Forelimb muscle (tissue), 1 donor: ENCODE data around the gene OR56A3. TPM values are rescaled to one million over a fixed set of nuclear protein-coding genes. Genes with fewer than 3 reads are reported as not detected.

ENCODE experiments used
- DNase-seq: peaks from one replicate; pipeline ENCODE4 v3.0.0-alpha.2; 2013; ENCODE audit warnings: low read depth
- polyA plus RNA-seq: library from polyadenylated mRNA; unstranded; fragments of 120-200 nt; gene quantifications from one replicate; pipeline ENCODE4 v1.2.1, GENCODE V29; 2013; ENCODE audit not compliant: insufficient read length

OR56A3 gene
- polyA plus RNA-seq, 1 donor = not detected

DNA sequence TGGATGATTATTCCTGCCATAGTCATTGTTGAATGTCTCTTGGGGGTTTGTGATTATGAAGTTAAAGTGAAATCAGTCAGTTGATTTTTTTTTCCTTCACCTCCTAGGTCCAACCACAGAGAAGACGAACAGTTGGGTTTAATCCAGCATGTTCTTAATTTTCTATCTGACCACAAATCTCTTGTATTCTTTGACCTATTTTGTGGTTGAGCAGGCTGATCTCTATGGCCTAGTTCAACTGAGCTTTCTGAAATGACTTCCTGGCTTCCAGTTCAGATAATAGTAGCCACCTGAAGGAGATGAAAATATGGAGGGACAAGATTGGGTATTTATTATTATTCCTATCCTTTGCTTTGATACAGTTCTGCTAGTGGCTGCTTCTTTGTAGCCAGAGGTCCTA, 31.5 kb downstream of the OR56A3 start:
- no peak for DNase-seq

DNA sequence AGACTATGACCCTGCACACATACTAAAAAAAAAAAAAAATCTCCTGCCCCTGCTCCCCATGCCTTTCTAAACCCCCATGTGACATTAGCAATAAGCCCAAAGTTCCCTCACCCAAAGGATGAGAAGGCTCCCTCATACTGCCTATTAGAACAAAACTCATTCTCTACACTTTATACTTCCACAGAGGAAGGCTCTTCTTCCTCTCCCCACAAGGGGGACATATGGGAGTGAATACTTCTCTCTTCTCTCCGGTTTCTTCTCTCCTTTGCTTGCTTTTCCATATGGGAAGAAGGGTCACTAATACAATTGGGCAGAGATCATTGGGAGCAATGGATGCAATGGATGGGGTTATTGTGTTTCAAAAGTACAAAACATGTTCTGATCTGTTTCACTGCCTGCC, 41.4 kb downstream of the OR56A3 start:
- no peak for DNase-seq

- DNase-seq = no peak
These were observed 44.8 kb downstream of the OR56A3 start, which contains the start of gene OR52L1 for GRCh38 chr11:5986885-5987284. Gene OR52L1 (minus strand): TSS chr11:5986985. CDS start chr11:5986930, 55 bp downstream.

- DNase-seq = no peak
These were observed 47.2 kb downstream of the OR56A3 start for GRCh38 chr11:5989203-5989602.

GRCh38 chr11:5992150-5992549, 50.1 kb downstream of the OR56A3 start:
- DNase-seq = no peak

DNA sequence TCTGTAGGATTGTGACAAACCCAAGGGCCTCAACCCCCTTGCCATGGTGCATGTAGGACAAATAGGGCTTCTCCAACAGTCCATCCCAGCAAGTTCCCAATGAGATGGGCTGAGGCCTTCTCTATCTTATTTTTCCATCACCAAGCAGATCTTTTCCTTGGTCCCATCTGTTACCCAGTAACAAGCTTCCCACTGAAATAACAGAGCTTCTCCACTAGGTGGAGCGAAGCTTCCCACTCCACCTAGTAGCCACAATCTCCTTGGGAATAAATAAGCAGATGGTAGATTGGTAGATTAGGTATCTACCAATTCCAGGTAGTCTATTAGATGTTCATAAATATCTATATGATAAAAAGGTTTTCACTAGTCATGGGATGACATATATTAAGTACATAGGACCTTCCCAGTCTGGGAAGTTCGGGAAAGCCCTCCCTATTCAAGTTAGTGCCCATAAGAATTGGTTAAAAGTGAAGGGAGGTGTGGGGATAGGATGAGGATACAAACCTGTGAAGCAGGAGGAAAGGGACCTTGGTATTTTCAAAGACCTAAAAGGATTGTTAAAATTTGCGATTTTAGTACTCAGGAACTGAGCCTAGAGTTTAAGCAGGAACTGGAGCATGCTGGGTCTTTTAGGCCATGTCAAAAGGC, 50.7 kb downstream of the OR56A3 start:
- no peak for DNase-seq

DNA sequence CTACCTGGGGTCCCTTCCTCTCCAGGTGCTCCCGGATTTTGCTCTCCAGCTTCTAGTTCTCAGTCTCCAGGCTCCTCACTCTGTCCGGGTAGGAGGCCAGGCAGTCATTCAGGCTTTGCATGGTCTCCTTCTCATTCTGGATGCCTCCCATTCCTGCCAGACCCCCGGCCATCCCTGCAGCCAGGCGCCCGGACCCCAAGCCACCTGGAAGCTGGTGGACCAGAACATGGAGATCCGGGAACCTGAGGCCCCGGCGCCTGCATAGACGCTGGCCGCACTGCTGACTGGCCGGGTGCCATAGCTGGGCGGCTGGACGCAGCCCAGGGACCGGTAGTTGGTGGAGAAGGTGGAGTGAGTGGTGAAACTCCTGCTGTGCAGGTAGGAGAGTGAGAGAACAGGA, 52.7 kb downstream of the OR56A3 start:
- no peak for DNase-seq

Other genes starting within 250 kb of the OR56A3 start
- not detected for gene OR56B1, start 205.8 kb upstream of the OR56A3 start, polyA plus RNA-seq
- not detected for gene OR52N4, start 188.0 kb upstream of the OR56A3 start, polyA plus RNA-seq
- gene OR52N5, start 158.9 kb upstream of the OR56A3 start, polyA plus RNA-seq = not detected
- gene OR52N1, start 151.0 kb upstream of the OR56A3 start, polyA plus RNA-seq = not detected
- not detected for gene OR52N2, start 133.3 kb upstream of the OR56A3 start, polyA plus RNA-seq
- gene OR52E6, start 100.4 kb upstream of the OR56A3 start, polyA plus RNA-seq = not detected
- gene OR52E8, start 84.6 kb upstream of the OR56A3 start, polyA plus RNA-seq = not detected
- not detected for gene OR52E4, start 61.6 kb upstream of the OR56A3 start, polyA plus RNA-seq
- not detected for gene OR52E5, start 49.0 kb upstream of the OR56A3 start, polyA plus RNA-seq
- gene OR56A5, start 26.2 kb downstream of the OR56A3 start, polyA plus RNA-seq = not detected
- not detected for gene OR52L1, start 44.7 kb downstream of the OR56A3 start, polyA plus RNA-seq
- not detected for gene OR56A4, start 64.7 kb downstream of the OR56A3 start, polyA plus RNA-seq
- gene OR56A1, start 88.5 kb downstream of the OR56A3 start, polyA plus RNA-seq = not detected
- gene OR56B4, start 165.4 kb downstream of the OR56A3 start, polyA plus RNA-seq = not detected
- gene OR52B2, start 228.1 kb downstream of the OR56A3 start, polyA plus RNA-seq = not detected